Upper lobe of left lung (tissue), 4 donors: ENCODE results near the gene CYP51A1.
"Not testable (repeated sequence)": the region's sequence is repeated elsewhere in the genome, so short reads cannot be mapped to it uniquely, and the experiment has no call there.

Source experiments
- CTCF ChIP-seq, 6 experiments: fragments of 450-650 bp in 4 of 6; fragments of 200-600 bp in 2 of 6; sonication (generic) in 2 of 6; IDR thresholded peaks; one replicate each; pipeline ENCODE4 v1.5.1; 2016 to 2019; ENCODE audit warnings: antibody characterized with exemption in 6 of 6
- POLR2AphosphoS5 ChIP-seq, 2 donors: sonication (generic); formaldehyde crosslinking; IDR thresholded peaks; one replicate each; pipeline ENCODE4 v1.5.1; 2017; ENCODE audit warnings: antibody characterized with exemption in 2 of 2

- not testable (repeated sequence) for TF ChIP-seq POLR2AphosphoS5, CTCF (IDR thresholded peaks at IDR 0.05)
These were observed 8.5 kb upstream of the CYP51A1 start for GRCh38 chr7:92142791-92143190.
